Astrocyte (in vitro differentiated cells and primary cell): Measurements from ENCODE around the gene POTEF. TPM values are rescaled to one million over a fixed set of nuclear protein-coding genes. Genes with fewer than 3 reads are reported as not detected.
A peak's percentile ranks its signal among the peaks of the same experiment; 100 is the strongest.
"Not testable (repeated sequence)": the region's sequence is repeated elsewhere in the genome, so short reads cannot be mapped to it uniquely, and the experiment has no call there.

Experiments used
- DNase-seq: peaks from one replicate; pipeline ENCODE4 v3.0.0-alpha.2; 2010; ENCODE audit warnings: low read depth
- FAIRE-seq: peaks from 2 replicates; lab custom pipeline; 2011; peaks lifted over from hg19 to GRCh38; lab: Jason Lieb, UNC
- H2AFZ ChIP-seq: 2 replicates; pipeline ENCODE4 v1.6.0; 2012; ENCODE audit warnings: low read depth, low read length, inconsistent platforms
- H3K27ac ChIP-seq: 2 replicates; pipeline ENCODE4 v1.5.1; 2011; ENCODE audit warnings: low read depth, low read length, inconsistent platforms
- H3K27me3 ChIP-seq: 2 replicates; pipeline ENCODE4 v1.6.0; 2011; ENCODE audit warnings: low read length, inconsistent platforms; ENCODE audit not compliant: insufficient read depth
- H3K36me3 ChIP-seq: 2 replicates; pipeline ENCODE4 v1.5.1; 2011; ENCODE audit warnings: low read length, inconsistent platforms; ENCODE audit not compliant: insufficient read depth
- H3K4me1 ChIP-seq: 2 replicates; pipeline ENCODE4 v1.5.1; 2011; ENCODE audit warnings: low read length, inconsistent platforms; ENCODE audit not compliant: insufficient read depth
- H3K4me2 ChIP-seq: 2 replicates; pipeline ENCODE4 v1.6.0; 2012; ENCODE audit warnings: low read length, inconsistent platforms
- H3K4me3 ChIP-seq: 2 replicates; pipeline ENCODE4 v1.5.1; 2011; ENCODE audit warnings: low read depth, mild to moderate bottlenecking, low read length, inconsistent platforms; ENCODE audit not compliant: insufficient read depth
- H3K79me2 ChIP-seq: 2 replicates; pipeline ENCODE4 v1.6.0; 2012; ENCODE audit warnings: mild to moderate bottlenecking, low read length, inconsistent platforms; ENCODE audit not compliant: insufficient read depth
- H3K9ac ChIP-seq: 2 replicates; pipeline ENCODE4 v1.6.0; 2012; ENCODE audit warnings: mild to moderate bottlenecking, low read length, inconsistent platforms
- H3K9me3 ChIP-seq: 2 replicates; pipeline ENCODE4 v1.5.1; 2012; ENCODE audit warnings: low read depth, mild to moderate bottlenecking, low read length, inconsistent platforms; ENCODE audit not compliant: insufficient read depth
- H4K20me1 ChIP-seq: 2 replicates; pipeline ENCODE4 v1.6.0; 2012; ENCODE audit warnings: low read length, inconsistent platforms; ENCODE audit not compliant: insufficient read depth
- H3K27ac Mint-ChIP-seq: one replicate; pipeline ENCODE4 v1.8.0; 2021; ENCODE audit warnings: mild to moderate bottlenecking, mixed read lengths; ENCODE audit not compliant: unreplicated experiment
- H3K27me3 Mint-ChIP-seq: one replicate; pipeline ENCODE4 v1.8.0; 2021; ENCODE audit warnings: low read depth, mixed read lengths; ENCODE audit not compliant: unreplicated experiment
- H3K36me3 Mint-ChIP-seq: one replicate; pipeline ENCODE4 v1.8.0; 2021; ENCODE audit warnings: low read depth, mixed read lengths; ENCODE audit not compliant: unreplicated experiment
- H3K4me1 Mint-ChIP-seq: one replicate; pipeline ENCODE4 v1.8.0; 2021; ENCODE audit warnings: low read depth, mixed read lengths; ENCODE audit not compliant: unreplicated experiment
- H3K4me3 Mint-ChIP-seq: one replicate; pipeline ENCODE4 v1.8.0; 2021; ENCODE audit warnings: mild to moderate bottlenecking, moderate library complexity, mixed read lengths; ENCODE audit not compliant: unreplicated experiment
- H3K9me3 Mint-ChIP-seq: one replicate; pipeline ENCODE4 v1.8.0; 2021; ENCODE audit warnings: mild to moderate bottlenecking, mixed read lengths; ENCODE audit not compliant: unreplicated experiment
- CTCF ChIP-seq: IDR thresholded peaks from 2 replicates; pipeline ENCODE4 v1.5.1; 2011; ENCODE audit warnings: low read depth, mild to moderate bottlenecking, inconsistent platforms, low read length, moderate library complexity; ENCODE audit not compliant: insufficient read depth
- EZH2 ChIP-seq: IDR thresholded peaks from 2 replicates; pipeline ENCODE4 v1.6.1; 2012; ENCODE audit warnings: mild to moderate bottlenecking, low read length, inconsistent platforms; ENCODE audit not compliant: insufficient read depth
- total RNA-seq: library from RNA; stranded (reverse); gene quantifications from 2 replicates; pipeline ENCODE4 v1.2.1, GENCODE V29; 2021

Gene POTEF
- total RNA-seq, 1 donor from 2014 or later, result 2.3 TPM

- TF ChIP-seq EZH2, result no peak
- TF ChIP-seq CTCF, result no peak
- H3K27ac Mint-ChIP-seq, result no peak overlapping the region
- peaks cover 5% of the 10 kb centered on the region for H3K36me3 Mint-ChIP-seq
- H4K20me1 ChIP-seq, result no peaks in the 10 kb centered on the region
- H3K4me1 ChIP-seq, result no peaks in the 10 kb centered on the region
- no peak overlapping the region for H3K4me3 ChIP-seq
- no peaks in the 10 kb centered on the region for H3K9me3 Mint-ChIP-seq
- H3K27me3 Mint-ChIP-seq, result no peaks in the 10 kb centered on the region
- peaks cover 2% of the 10 kb centered on the region for H3K4me1 Mint-ChIP-seq
- no peak overlapping the region for H3K9ac ChIP-seq
- H3K9me3 ChIP-seq, result no peaks in the 10 kb centered on the region
- no peak overlapping the region for H3K4me2 ChIP-seq
- H3K36me3 ChIP-seq, result no peaks in the 10 kb centered on the region
- no peak overlapping the region for H2AFZ ChIP-seq
- H3K27me3 ChIP-seq, result no peaks in the 10 kb centered on the region
- H3K79me2 ChIP-seq, result no peaks in the 10 kb centered on the region
- DNase-seq, result no peak
- peak overlapping the region; percentile 8 for H3K4me3 Mint-ChIP-seq
- no peak overlapping the region for H3K27ac ChIP-seq
- FAIRE-seq, result no peak
Observed at GRCh38 chr2:130156624-130157004, 27.6 kb upstream of the POTEF start.

GRCh38 chr2:130155956-130156623, 27.1 kb upstream of the POTEF start:
- not testable (repeated sequence) for H3K27me3 Mint-ChIP-seq, H3K9ac ChIP-seq, H3K4me1 ChIP-seq, H3K36me3 Mint-ChIP-seq, H3K27me3 ChIP-seq, H3K27ac Mint-ChIP-seq, H3K27ac ChIP-seq, H3K36me3 ChIP-seq, H3K4me3 ChIP-seq, H3K9me3 Mint-ChIP-seq, H3K4me3 Mint-ChIP-seq, H3K4me2 ChIP-seq, H4K20me1 ChIP-seq, FAIRE-seq, H3K4me1 Mint-ChIP-seq, H3K9me3 ChIP-seq, H2AFZ ChIP-seq, H3K79me2 ChIP-seq
- peak; percentile 28 for TF ChIP-seq CTCF
- peak; percentile 20 for DNase-seq
